ENCODE data around the gene KLHL12. TPM values are rescaled to one million over a fixed set of nuclear protein-coding genes. Genes with fewer than 3 reads are reported as not detected.

The KLHL12 gene
- 25.1 TPM for total RNA-seq
- 19.3 TPM for polyA plus RNA-seq

GRCh38 chr1:202926581-202927491 is at the start of gene KLHL12:
TSS of gene KLHL12 (minus strand) at chr1:202927234. CDS start at chr1:202925162, 2,072 bp downstream.
- Histone ChIP-seq H3K27ac (ENCODE audit: low read depth) (peak within 1 kb of the TSS; percentile 96), H3K36me3 (ENCODE audit: insufficient read depth) (no peaks in the 10 kb centered on the region), H3K4me1 (ENCODE audit: insufficient read depth) (no peaks in the 10 kb centered on the region), H3K4me3 (ENCODE audit: low read depth, low read length) (peak within 1 kb of the TSS; percentile 64)
- peak; percentile 84 for DNase-seq (ENCODE audit: extremely low spot score)
- WGBS: under 1% methylated on average over 57 of the region's 57 CpGs

- H3K27ac ChIP-seq (ENCODE audit: low read depth): no peak overlapping the region
- H3K36me3 ChIP-seq (ENCODE audit: insufficient read depth): no peaks in the 10 kb centered on the region
- DNase-seq (ENCODE audit: extremely low spot score): no peak
- 31% methylated on average over 3 of the region's 3 CpGs for WGBS
- H3K4me3 ChIP-seq (ENCODE audit: low read depth, low read length): no peak overlapping the region
- H3K4me1 ChIP-seq (ENCODE audit: insufficient read depth): no peaks in the 10 kb centered on the region
Observed at GRCh38 chr1:202976633-202977032, 49.6 kb upstream of the KLHL12 start.

DNA sequence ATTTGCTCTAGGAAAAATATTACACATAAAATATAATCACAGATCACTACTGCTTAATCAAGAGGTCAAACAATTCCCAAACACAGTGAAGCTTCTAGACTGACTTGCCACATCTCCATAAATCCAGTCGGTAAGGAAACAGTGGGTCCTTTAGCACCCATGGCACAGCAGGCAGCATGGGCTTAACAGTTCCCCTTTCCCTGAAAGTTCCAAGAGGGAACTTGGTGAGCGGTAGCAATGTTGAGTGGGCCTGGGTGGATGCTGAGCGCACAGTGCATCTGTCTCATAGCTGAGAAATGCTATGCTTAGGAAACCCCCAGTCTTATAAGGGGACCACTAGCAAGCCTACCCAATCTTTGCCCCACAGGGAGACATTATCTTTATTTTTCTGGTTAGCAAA is 47.8 kb upstream of the KLHL12 start:
- Histone ChIP-seq H3K36me3 (ENCODE audit: insufficient read depth) (no peaks in the 10 kb centered on the region), H3K4me1 (ENCODE audit: insufficient read depth) (no peaks in the 10 kb centered on the region), H3K4me3 (ENCODE audit: low read depth, low read length) (no peak overlapping the region), H3K27ac (ENCODE audit: low read depth) (no peak overlapping the region)
- WGBS: 88% methylated on average over 3 of the region's 3 CpGs
- DNase-seq (ENCODE audit: extremely low spot score): no peak

- WGBS: 69% methylated on average over 4 of the region's 4 CpGs
- no peaks in the 10 kb centered on the region for H3K4me1 ChIP-seq (ENCODE audit: insufficient read depth)
- no peak for DNase-seq (ENCODE audit: extremely low spot score)
- H3K27ac ChIP-seq (ENCODE audit: low read depth): no peak overlapping the region
- H3K4me3 ChIP-seq (ENCODE audit: low read depth, low read length): no peak overlapping the region
- no peaks in the 10 kb centered on the region for H3K36me3 ChIP-seq (ENCODE audit: insufficient read depth)
Observed at GRCh38 chr1:202972046-202972445, 45.0 kb upstream of the KLHL12 start.

GRCh38 chr1:202968895-202969295 is 41.9 kb upstream of the KLHL12 start:
- Histone ChIP-seq H3K27ac (ENCODE audit: low read depth) (no peak overlapping the region), H3K4me3 (ENCODE audit: low read depth, low read length) (no peak overlapping the region), H3K36me3 (ENCODE audit: insufficient read depth) (no peaks in the 10 kb centered on the region), H3K4me1 (ENCODE audit: insufficient read depth) (no peaks in the 10 kb centered on the region)
- DNase-seq (ENCODE audit: extremely low spot score): no peak
- 38% methylated on average over 5 of the region's 5 CpGs for WGBS

- 72% methylated on average over 3 of the region's 3 CpGs for WGBS
- Histone ChIP-seq H3K4me3 (ENCODE audit: low read depth, low read length) (no peak overlapping the region), H3K27ac (ENCODE audit: low read depth) (no peak overlapping the region), H3K4me1 (ENCODE audit: insufficient read depth) (no peaks in the 10 kb centered on the region), H3K36me3 (ENCODE audit: insufficient read depth) (no peaks in the 10 kb centered on the region)
- no peak for DNase-seq (ENCODE audit: extremely low spot score)
Observed at GRCh38 chr1:202968351-202968750, 41.3 kb upstream of the KLHL12 start.

DNA sequence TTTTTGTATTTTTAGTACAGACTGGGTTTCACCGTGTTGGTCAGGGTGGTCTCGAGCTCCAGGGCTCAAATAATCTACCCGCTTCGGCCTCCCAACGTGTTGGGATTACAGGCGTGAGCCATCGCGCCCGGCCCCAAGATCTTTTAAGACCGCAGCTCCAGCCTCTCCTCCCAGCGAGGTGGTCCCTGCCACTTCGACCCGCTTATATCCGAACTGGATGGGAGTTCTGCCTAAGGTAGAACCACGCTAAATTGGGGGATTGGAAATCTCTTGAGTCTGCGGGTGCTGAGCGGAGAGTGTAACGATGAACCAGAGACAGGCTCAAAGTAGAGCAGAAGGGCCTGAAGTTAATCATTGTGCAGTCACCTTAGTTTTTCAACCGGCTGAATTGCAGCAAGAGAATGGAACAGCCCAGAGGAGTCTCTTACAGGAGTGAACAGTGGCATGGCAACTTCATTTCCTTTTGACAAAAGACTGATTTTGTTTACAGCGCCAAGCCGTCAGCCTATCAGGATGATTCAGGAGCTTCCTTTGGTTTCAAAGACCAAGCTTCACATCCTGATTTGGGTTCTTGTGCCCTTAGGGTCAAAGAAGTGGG is 40.7 kb upstream of the KLHL12 start:
- Histone ChIP-seq H3K27ac (ENCODE audit: low read depth) (no peak overlapping the region), H3K36me3 (ENCODE audit: insufficient read depth) (no peaks in the 10 kb centered on the region), H3K4me3 (ENCODE audit: low read depth, low read length) (peak overlapping the region; percentile 66), H3K4me1 (ENCODE audit: insufficient read depth) (no peaks in the 10 kb centered on the region)
- 6% methylated on average over 21 of the region's 21 CpGs for WGBS
- no peak for DNase-seq (ENCODE audit: extremely low spot score)

- DNase-seq (ENCODE audit: extremely low spot score): no peak
- 36% methylated on average over 18 of the region's 18 CpGs for WGBS
- Histone ChIP-seq H3K36me3 (ENCODE audit: insufficient read depth) (no peaks in the 10 kb centered on the region), H3K27ac (ENCODE audit: low read depth) (peak overlapping the region; percentile 96), H3K4me3 (ENCODE audit: low read depth, low read length) (peak overlapping the region; percentile 66), H3K4me1 (ENCODE audit: insufficient read depth) (no peaks in the 10 kb centered on the region)
Observed at GRCh38 chr1:202966006-202966898, 39.2 kb upstream of the KLHL12 start.

GRCh38 chr1:202965422-202965821 is 38.4 kb upstream of the KLHL12 start:
- Histone ChIP-seq H3K27ac (ENCODE audit: low read depth) (no peak overlapping the region), H3K4me1 (ENCODE audit: insufficient read depth) (no peaks in the 10 kb centered on the region), H3K4me3 (ENCODE audit: low read depth, low read length) (no peak overlapping the region), H3K36me3 (ENCODE audit: insufficient read depth) (no peaks in the 10 kb centered on the region)
- WGBS: 81% methylated on average over 3 of the region's 3 CpGs
- no peak for DNase-seq (ENCODE audit: extremely low spot score)

GRCh38 chr1:202964791-202965410 is 37.9 kb upstream of the KLHL12 start:
- H3K27ac ChIP-seq (ENCODE audit: low read depth): peak overlapping the region; percentile 31
- no peak for DNase-seq (ENCODE audit: extremely low spot score)
- WGBS: 84% methylated on average over 6 of the region's 6 CpGs
- no peak overlapping the region for H3K4me3 ChIP-seq (ENCODE audit: low read depth, low read length)
- no peaks in the 10 kb centered on the region for H3K4me1 ChIP-seq (ENCODE audit: insufficient read depth)
- no peaks in the 10 kb centered on the region for H3K36me3 ChIP-seq (ENCODE audit: insufficient read depth)

- Histone ChIP-seq H3K27ac (ENCODE audit: low read depth) (no peak overlapping the region), H3K4me1 (ENCODE audit: insufficient read depth) (peaks cover 2% of the 10 kb centered on the region), H3K4me3 (ENCODE audit: low read depth, low read length) (no peak overlapping the region), H3K36me3 (ENCODE audit: insufficient read depth) (no peaks in the 10 kb centered on the region)
- no peak for DNase-seq (ENCODE audit: extremely low spot score)
- 93% methylated on average over 5 of the region's 5 CpGs for WGBS
Observed at GRCh38 chr1:202961220-202961880, 34.3 kb upstream of the KLHL12 start.

DNA sequence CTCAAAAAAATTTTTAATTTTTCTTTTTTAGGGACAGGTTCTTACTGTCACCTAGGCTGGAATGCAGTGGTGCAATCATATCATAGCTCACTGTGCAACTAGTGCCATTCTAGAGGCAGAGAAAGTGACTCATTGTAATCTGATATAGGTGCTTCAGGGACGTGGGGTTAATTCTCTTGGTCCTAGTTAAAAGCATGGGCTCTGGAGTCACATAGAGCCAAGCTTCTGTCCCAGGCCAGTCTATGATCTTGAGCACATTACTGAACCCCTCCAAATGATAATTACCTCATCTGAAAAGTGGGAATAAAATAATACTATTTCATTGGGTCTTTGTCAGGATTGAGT is 32.2 kb upstream of the KLHL12 start:
- WGBS: 65% methylated on average over 1 of the region's 1 CpG
- no peak for DNase-seq (ENCODE audit: extremely low spot score)
- Histone ChIP-seq H3K27ac (ENCODE audit: low read depth) (no peak overlapping the region), H3K36me3 (ENCODE audit: insufficient read depth) (no peaks in the 10 kb centered on the region), H3K4me1 (ENCODE audit: insufficient read depth) (peaks cover 2% of the 10 kb centered on the region), H3K4me3 (ENCODE audit: low read depth, low read length) (no peak overlapping the region)

Data from urinary bladder (tissue), 4 donors.